H1 (cell line): ENCODE measurements around the gene HSD17B1. TPM values are rescaled to one million over a fixed set of nuclear protein-coding genes. Genes with fewer than 3 reads are reported as not detected.

Experiments used
- CTCF ChIA-PET: fragments of 300-600 bp; sonication (Branson Sonifier 250); formaldehyde crosslinking; loops from one replicate; lab custom pipeline; 2021; ENCODE audit not compliant: partially characterized antibody; lab: Charles Lee
- POLR2A ChIA-PET: fragments of 300-600 bp; sonication (Branson Sonifier 250); formaldehyde crosslinking; loops from one replicate; lab custom pipeline; 2021; ENCODE audit warnings: inconsistent platforms; ENCODE audit not compliant: partially characterized antibody; lab: Charles Lee
- DNase-seq, 2 experiments: peaks; one replicate each; pipeline versions ENCODE4 v3.0.0 to v3.0.0-alpha.2; 2010 to 2022; ENCODE audit warnings: low spot score in 2 of 2, low read depth in 1 of 2, mixed read lengths in 1 of 2
- FAIRE-seq: peaks from 2 replicates; lab custom pipeline; 2011; peaks lifted over from hg19 to GRCh38; lab: Jason Lieb, UNC
- H2AFZ ChIP-seq: 2 replicates; pipeline ENCODE4 v1.8.1; 2012; ENCODE audit warnings: low read length, inconsistent platforms
- H2AK5ac ChIP-seq: 2 replicates; pipeline ENCODE4 v1.6.1; 2013; ENCODE audit warnings: low read depth, low read length
- H2BK120ac ChIP-seq: replicated peaks from 2 replicates; pipeline ENCODE3; 2013; ENCODE audit warnings: low read depth, low read length, inconsistent platforms
- H2BK12ac ChIP-seq: 2 replicates; pipeline ENCODE4 v1.6.1; 2013; ENCODE audit warnings: low read depth, low read length
- H2BK15ac ChIP-seq: 2 replicates; pipeline ENCODE4 v1.6.1; 2013; ENCODE audit warnings: low read length
- H2BK20ac ChIP-seq: 2 replicates; pipeline ENCODE4 v1.6.1; 2013; ENCODE audit warnings: low read length
- H2BK5ac ChIP-seq: 2 replicates; pipeline ENCODE4 v1.6.1; 2013; ENCODE audit warnings: low read depth, low read length
- H3K14ac ChIP-seq: 2 replicates; pipeline ENCODE4 v1.6.1; 2013; ENCODE audit warnings: inconsistent platforms; ENCODE audit not compliant: insufficient read length
- H3K18ac ChIP-seq: 2 replicates; pipeline ENCODE4 v1.6.1; 2013; ENCODE audit warnings: low read length; ENCODE audit errors: extremely low read depth
- H3K23ac ChIP-seq: 2 replicates; pipeline ENCODE4 v1.6.1; 2013; ENCODE audit warnings: inconsistent platforms; ENCODE audit not compliant: insufficient read length
- H3K23me2 ChIP-seq: 2 replicates; pipeline ENCODE4 v1.6.1; 2013; ENCODE audit warnings: low read depth, low read length
- H3K27ac ChIP-seq: 2 replicates; pipeline ENCODE4 v1.6.1; 2011; ENCODE audit warnings: low read depth, low read length, inconsistent platforms
- H3K27me3 ChIP-seq, 4 experiments: replicated peaks in 1 of 4; 1 replicate in 1 of 4; 2 replicates in 3 of 4; pipeline versions ENCODE4 v1.6.1 to v1.8.1; 2011 to 2013; ENCODE audit warnings: low read length in 3 of 4, mild to moderate bottlenecking in 3 of 4, inconsistent platforms in 2 of 4, mixed read lengths in 2 of 4, moderate library complexity in 1 of 4; ENCODE audit not compliant: control insufficient read depth in 3 of 4, insufficient read depth in 3 of 4; ENCODE audit errors: extremely low read depth in 1 of 4
- H3K36me3 ChIP-seq, 4 experiments: 2 replicates each; pipeline versions ENCODE4 v1.6.1 to v1.8.1; 2011 to 2013; ENCODE audit warnings: mild to moderate bottlenecking in 4 of 4, low read length in 3 of 4, moderate library complexity in 2 of 4, control low read depth in 1 of 4, inconsistent platforms in 1 of 4; ENCODE audit not compliant: insufficient read depth in 4 of 4, control insufficient read depth in 2 of 4
- H3K4ac ChIP-seq: replicated peaks from 2 replicates; pipeline ENCODE3; 2013; ENCODE audit warnings: low read length, low read depth, mixed read lengths, inconsistent platforms; ENCODE audit not compliant: insufficient read length
- H3K4me1 ChIP-seq, 4 experiments: replicated peaks in 1 of 4; 1 replicate in 1 of 4; 2 replicates in 3 of 4; pipeline versions ENCODE4 v1.6.1 to v1.8.1; 2011 to 2013; ENCODE audit warnings: low read length in 3 of 4, inconsistent platforms in 2 of 4, mixed read lengths in 1 of 4; ENCODE audit not compliant: insufficient read depth in 4 of 4, control insufficient read depth in 3 of 4
- H3K4me2 ChIP-seq, 2 experiments: 2 replicates each; pipeline versions ENCODE4 v1.6.1 to v1.8.1; 2011 to 2013; ENCODE audit warnings: low read depth in 2 of 2, low read length in 2 of 2, control low read depth in 1 of 2, inconsistent platforms in 1 of 2, mild to moderate bottlenecking in 1 of 2; ENCODE audit not compliant: insufficient read depth in 1 of 2
- H3K4me3 ChIP-seq, 4 experiments: fragments of 200-600, 300-600 bp in 1 of 4; sonication (generic), shearing (Covaris generic), sonication (Bioruptor Twin) in 1 of 4; 2 replicates each; pipeline versions ENCODE4 v1.5.1 to v1.8.1; 2011 to 2016; ENCODE audit warnings: low read length in 4 of 4, low read depth in 3 of 4, control low read depth in 2 of 4, inconsistent platforms in 2 of 4, mild to moderate bottlenecking in 2 of 4, mixed read lengths in 1 of 4, moderate library complexity in 1 of 4; ENCODE audit not compliant: insufficient read depth in 2 of 4; ENCODE audit errors: extremely low read depth in 1 of 4
- H3K56ac ChIP-seq: replicated peaks from 2 replicates; pipeline ENCODE3; 2013; ENCODE audit warnings: low read depth, mild to moderate bottlenecking, mixed read lengths, low read length, inconsistent platforms; ENCODE audit not compliant: insufficient read length
- H3K79me1 ChIP-seq: 2 replicates; pipeline ENCODE4 v1.6.1; 2013; ENCODE audit warnings: low read depth, low read length, control low read depth
- H3K79me2 ChIP-seq, 2 experiments: 2 replicates each; pipeline versions ENCODE4 v1.6.1 to v1.8.1; 2012 to 2013; ENCODE audit warnings: low read length in 2 of 2, mild to moderate bottlenecking in 2 of 2, inconsistent platforms in 1 of 2; ENCODE audit not compliant: insufficient read depth in 2 of 2, control insufficient read depth in 1 of 2
- H3K9ac ChIP-seq, 4 experiments: replicated peaks in 1 of 4; 1 replicate in 1 of 4; 2 replicates in 3 of 4; pipeline versions ENCODE4 v1.6.1 to v1.8.1; 2011 to 2013; ENCODE audit warnings: low read depth in 3 of 4, low read length in 3 of 4, control low read depth in 2 of 4, mild to moderate bottlenecking in 2 of 4, moderate library complexity in 2 of 4, inconsistent platforms in 1 of 4; ENCODE audit errors: extremely low read depth in 1 of 4
- H3K9me3 ChIP-seq, 2 experiments: 2 replicates each; pipeline versions ENCODE4 v1.6.1 to v1.8.1; 2012 to 2013; ENCODE audit warnings: mild to moderate bottlenecking in 2 of 2, moderate library complexity in 2 of 2, control low read depth in 1 of 2, inconsistent platforms in 1 of 2, low read depth in 1 of 2, low read length in 1 of 2, mixed read lengths in 1 of 2; ENCODE audit not compliant: insufficient read depth in 2 of 2
- H4K20me1 ChIP-seq, 2 experiments: replicated peaks in 1 of 2; 2 replicates each; pipeline versions ENCODE3 to v1.8.1; 2011 to 2013; ENCODE audit warnings: inconsistent platforms in 2 of 2, low read length in 2 of 2, mild to moderate bottlenecking in 1 of 2; ENCODE audit not compliant: insufficient read depth in 2 of 2, control insufficient read depth in 1 of 2
- H4K5ac ChIP-seq: 2 replicates; pipeline ENCODE4 v1.6.1; 2013; ENCODE audit warnings: low read length, low read depth, mixed read lengths, inconsistent platforms; ENCODE audit not compliant: insufficient read length
- H4K8ac ChIP-seq: 2 replicates; pipeline ENCODE4 v1.8.0; 2013; ENCODE audit warnings: mild to moderate bottlenecking, moderate library complexity, low read length, inconsistent platforms; ENCODE audit not compliant: insufficient read depth; ENCODE audit errors: extremely low read depth
- H4K91ac ChIP-seq: replicated peaks from 2 replicates; pipeline ENCODE3; 2013; ENCODE audit warnings: low read length, mixed read lengths, inconsistent platforms; ENCODE audit not compliant: insufficient read length
- CHD2 ChIP-seq: IDR thresholded peaks from 2 replicates; pipeline ENCODE4 v1.6.1; 2012; ENCODE audit warnings: low read length, improper control_type of control experiment
- CREB1 ChIP-seq: IDR thresholded peaks from 2 replicates; pipeline ENCODE4 v1.6.1; 2012; ENCODE audit warnings: inconsistent platforms
- E2F6 ChIP-seq: IDR thresholded peaks from 2 replicates; pipeline ENCODE4 v1.6.1; 2012; ENCODE audit warnings: inconsistent platforms
- MAX ChIP-seq: IDR thresholded peaks from 2 replicates; pipeline ENCODE4 v1.6.1; 2012; ENCODE audit warnings: inconsistent platforms
- NRF1 ChIP-seq: IDR thresholded peaks from 2 replicates; pipeline ENCODE4 v1.6.1; 2011; ENCODE audit warnings: mild to moderate bottlenecking, low read depth, low read length, improper control_type of control experiment
- RXRA ChIP-seq: IDR thresholded peaks from 2 replicates; pipeline ENCODE4 v1.6.1; 2011; ENCODE audit warnings: low read depth, mild to moderate bottlenecking, low read length, moderate library complexity; ENCODE audit not compliant: insufficient read depth
- SRF ChIP-seq: IDR thresholded peaks from 2 replicates; pipeline ENCODE4 v1.6.1; 2011; ENCODE audit warnings: mild to moderate bottlenecking, low read depth, low read length, moderate library complexity
- TAF1 ChIP-seq: IDR thresholded peaks from 2 replicates; pipeline ENCODE4 v1.6.1; 2011; ENCODE audit warnings: mild to moderate bottlenecking, low read depth, low read length
- TBP ChIP-seq: IDR thresholded peaks from 2 replicates; pipeline ENCODE4 v1.6.1; 2011; ENCODE audit warnings: low read depth, low read length, improper control_type of control experiment
- TEAD4 ChIP-seq: IDR thresholded peaks from 2 replicates; pipeline ENCODE4 v1.6.1; 2012; ENCODE audit warnings: low read depth, low read length, inconsistent platforms, mixed read lengths
- WGBS, 2 experiments: shearing (Covaris generic) in 1 of 2; methylation state at CpG; one replicate each; pipeline versions ENCODE4 v1.1.6 to v1.1.7; 2013 to 2015; ENCODE audit warnings: low lambda C conversion rate in 2 of 2, mixed read lengths in 2 of 2, inconsistent platforms in 1 of 2, low coverage in 1 of 2, missing lambda C conversion rate in 1 of 2; ENCODE audit not compliant: insufficient replicate concordance in 2 of 2, insufficient coverage in 1 of 2, insufficient read length in 1 of 2; ENCODE audit errors: extremely low coverage in 1 of 2, missing lambda C conversion rate in 1 of 2; 5-methylcytosine and 5-hydroxymethylcytosine counted together
- polyA plus RNA-seq, 7 experiments: library from polyadenylated mRNA; depleted of rRNA in 3 of 7; stranded (reverse) in 5 of 7; unstranded in 2 of 7; fragments of >200 nt in 5 of 7; fragments of 200-250 nt in 2 of 7; gene quantifications; 1 replicate in 5 of 7; 2 replicates in 1 of 7; 4 replicates in 1 of 7; pipeline versions ENCODE4 v1.2.1 to v1.2.3, GENCODE V29; 2011 to 2013; ENCODE audit warnings: missing spikeins in 2 of 7, mixed read lengths in 2 of 7
- total RNA-seq: library from RNA; stranded (reverse); fragmentation: NEBNext Ultra II Directional; extraction: Animal tissue kit (Norgen Biotek cat#: 25700); gene quantifications from 2 replicates; pipeline ENCODE4 v1.2.1, GENCODE V29; 2021

The HSD17B1 gene
- total and polyA plus RNA-seq, 2 of the 8 experiments (the other 6 are each of a cell fraction or from before 2014, with no cell fraction given) = 0.88 to 1.0 TPM

- Histone ChIP-seq H2BK12ac (peak within 1 kb of the TSS; percentile 29), H3K36me3 (peaks cover 22 to 42% (median 39%) of the 10 kb centered on the region in 4 experiments), H3K18ac (peak within 1 kb of the TSS; percentile 87), H4K91ac (peak within 1 kb of the TSS; percentile 81), H3K79me2 (peaks cover 9 to 22% of the 10 kb centered on the region in 2 experiments; a peak in 3 of 4 replicates), H2BK120ac (no peak within 1 kb of the TSS), H3K9ac (peak within 1 kb of the TSS in 3 of 4 experiments; percentile 56 to 76 (median 68); a peak in 6 of 7 replicates), H3K27me3 (no peaks in the 10 kb centered on the region), H3K4ac (peak within 1 kb of the TSS; percentile 71), H2AFZ (no peak within 1 kb of the TSS), H3K23ac (no peak within 1 kb of the TSS), H3K56ac (peak within 1 kb of the TSS; percentile 56), H3K4me2 (peak within 1 kb of the TSS; percentile 71 to 74), H4K5ac (peak within 1 kb of the TSS; percentile 67), H4K20me1 (peaks cover 0 to 1% of the 10 kb centered on the region in 2 experiments), H2BK5ac (peak within 1 kb of the TSS; percentile 92), H3K4me1 (peaks cover 0 to 21% (median 9%) of the 10 kb centered on the region in 4 experiments; a peak in 5 of 7 replicates), H3K23me2 (peaks cover 18% of the 10 kb centered on the region), H3K79me1 (peaks cover 17% of the 10 kb centered on the region), H3K9me3 (no peaks in the 10 kb centered on the region), H2AK5ac (0 out of 2 replicates have a peak within 1 kb of the TSS, but pooled peaks have one; percentile 45), H3K27ac (peak within 1 kb of the TSS; percentile 63), H2BK15ac (peak within 1 kb of the TSS; percentile 29; the same call in 1 of the 2 replicates), H4K8ac (peak within 1 kb of the TSS; percentile 88), H3K4me3 (peak within 1 kb of the TSS; percentile 44 to 81 (median 74)), H3K14ac (no peak within 1 kb of the TSS), H2BK20ac (no peak within 1 kb of the TSS)
- ChIA-PET CTCF (interaction anchor here (0.6 to 3.9 kb wide), 9 partner anchors 8 to 117 kb away, joined by 3 to 22 read pairs (median 4); partner anchors contain the start of genes HSD17B1 and PSMC3IP), POLR2A (interaction anchor here (1.0 to 8.1 kb wide), 8 partner anchors 9 to 411 kb away, joined by 3 to 74 read pairs (median 4); partner anchors contain the start of genes HSD17B1, PLEKHH3, PSMC3IP and RETREG3)
- 2% methylated on average over 58 of the region's 72 CpGs; no CpG with 5 or more reads in 1 of the 2 experiments for WGBS, 2 experiments
- DNase-seq = peak; percentile 79 to 99
- no peak for FAIRE-seq
- TF ChIP-seq TBP = no peak; the same call in 1 of the 2 replicates
- TF ChIP-seq RXRA = no peak
- TF ChIP-seq E2F6 = 0 out of 2 replicates have a peak, but pooled peaks have one; percentile 18
- TF ChIP-seq SRF = no peak
- TF ChIP-seq TEAD4 = peak; percentile 34; the same call in 1 of the 2 replicates
- TF ChIP-seq CREB1 = peak; percentile 30; the same call in 1 of the 2 replicates
- TF ChIP-seq NRF1 = peak; percentile 88
- peak; percentile 70 for TF ChIP-seq MAX
- TF ChIP-seq CHD2 = no peak
- TF ChIP-seq TAF1 = peak; percentile 23; the same call in 1 of the 2 replicates
Observed at GRCh38 chr17:42566883-42567573, 14.3 kb downstream of the HSD17B1 start, which contains the start of gene MLX. Gene MLX, plus strand, starts transcription at chr17:42567100. Its CDS starts 25 bp downstream, at chr17:42567125.
